Testis (tissue), 2 donors: Measurements from ENCODE around the gene C2orf42.
"Not testable (repeated sequence)": the region's sequence is repeated elsewhere in the genome, so short reads cannot be mapped to it uniquely, and the experiment has no call there.

Source experiments
- CTCF ChIP-seq, 3 experiments: fragments of 450-650 bp in 2 of 3; fragments of 200-600 bp in 1 of 3; sonication (generic) in 1 of 3; IDR thresholded peaks; one replicate each; pipeline ENCODE4 v1.5.1; 2016 to 2019; ENCODE audit warnings: antibody characterized with exemption in 3 of 3, mild to moderate bottlenecking in 2 of 3, moderate library complexity in 1 of 3
- POLR2A ChIP-seq: fragments of 450-650 bp; IDR thresholded peaks from one replicate; pipeline ENCODE4 v1.6.1; 2017; ENCODE audit warnings: antibody characterized with exemption, mild to moderate bottlenecking, moderate library complexity

GRCh38 chr2:70110397-70110796 lies 80.4 kb downstream of the C2orf42 start:
- TF ChIP-seq CTCF (IDR thresholded peaks at IDR 0.05); POLR2A: not testable (repeated sequence)
